GM10266 (cell line): Measurements from ENCODE around the gene SLC5A5.
"Not testable (repeated sequence)": the region's sequence is repeated elsewhere in the genome, so short reads cannot be mapped to it uniquely, and the experiment has no call there.

Experiments
- DNase-seq: peaks from one replicate; pipeline ENCODE4 v3.0.0; 2012; ENCODE audit errors: extremely low spot score
- TF ChIP-seq, protein P1 (sequence below): IDR thresholded peaks from 2 replicates; pipeline ENCODE4 v1.5.1; 2012; ENCODE audit warnings: mild to moderate bottlenecking, low read depth; ENCODE audit not compliant: control insufficient read depth, insufficient read depth; ENCODE audit errors: missing control alignments

SLC5A5 gene

GRCh38 chr19:17889609-17890214 lies 18.0 kb downstream of the SLC5A5 start:
- TF ChIP-seq, protein P1, sequence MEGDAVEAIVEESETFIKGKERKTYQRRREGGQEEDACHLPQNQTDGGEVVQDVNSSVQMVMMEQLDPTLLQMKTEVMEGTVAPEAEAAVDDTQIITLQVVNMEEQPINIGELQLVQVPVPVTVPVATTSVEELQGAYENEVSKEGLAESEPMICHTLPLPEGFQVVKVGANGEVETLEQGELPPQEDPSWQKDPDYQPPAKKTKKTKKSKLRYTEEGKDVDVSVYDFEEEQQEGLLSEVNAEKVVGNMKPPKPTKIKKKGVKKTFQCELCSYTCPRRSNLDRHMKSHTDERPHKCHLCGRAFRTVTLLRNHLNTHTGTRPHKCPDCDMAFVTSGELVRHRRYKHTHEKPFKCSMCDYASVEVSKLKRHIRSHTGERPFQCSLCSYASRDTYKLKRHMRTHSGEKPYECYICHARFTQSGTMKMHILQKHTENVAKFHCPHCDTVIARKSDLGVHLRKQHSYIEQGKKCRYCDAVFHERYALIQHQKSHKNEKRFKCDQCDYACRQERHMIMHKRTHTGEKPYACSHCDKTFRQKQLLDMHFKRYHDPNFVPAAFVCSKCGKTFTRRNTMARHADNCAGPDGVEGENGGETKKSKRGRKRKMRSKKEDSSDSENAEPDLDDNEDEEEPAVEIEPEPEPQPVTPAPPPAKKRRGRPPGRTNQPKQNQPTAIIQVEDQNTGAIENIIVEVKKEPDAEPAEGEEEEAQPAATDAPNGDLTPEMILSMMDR: no peak
- no peak for DNase-seq

DNA sequence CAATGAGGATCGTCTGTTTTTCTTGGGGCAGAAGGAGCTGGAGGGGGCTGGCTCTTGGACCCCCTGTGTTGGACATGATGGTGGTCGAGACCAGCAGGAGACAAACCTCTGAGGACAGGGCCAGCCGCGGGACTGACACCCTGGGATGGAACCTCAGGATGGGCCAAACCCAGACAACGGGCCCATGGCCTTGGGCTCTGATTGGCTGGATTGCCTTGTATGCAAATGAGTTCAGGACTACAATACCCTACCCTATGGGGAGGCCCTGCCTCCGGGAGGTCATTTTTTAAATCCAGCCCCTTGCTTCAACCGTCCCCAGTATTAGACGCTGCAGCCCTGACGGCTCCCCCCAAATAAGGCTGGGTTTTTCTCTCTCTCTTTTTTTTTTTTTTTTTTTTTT lies 22.0 kb downstream of the SLC5A5 start:
- DNase-seq: no peak
- TF ChIP-seq, protein P1: no peak

DNA sequence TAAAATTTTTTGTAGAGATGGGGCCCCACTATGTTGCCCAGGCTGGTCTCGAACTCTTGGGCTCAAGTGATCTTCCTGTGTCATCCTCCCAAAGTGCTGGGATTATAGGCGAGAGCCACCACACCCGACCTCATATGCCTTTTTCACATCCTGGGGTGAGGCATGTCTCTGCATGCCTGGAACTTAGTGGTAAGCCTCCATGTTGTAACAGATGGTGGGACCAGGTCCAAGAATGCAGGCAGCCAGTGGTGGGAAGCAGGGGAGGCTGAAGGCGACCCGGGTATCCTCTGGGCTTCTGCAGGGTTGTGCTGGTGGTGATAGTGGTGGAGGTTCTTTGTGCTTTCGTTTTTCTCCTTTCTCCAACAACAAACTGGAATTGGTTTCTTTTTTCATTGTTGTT lies 31.0 kb downstream of the SLC5A5 start:
- TF ChIP-seq, protein P1: no peak
- DNase-seq: no peak

DNA sequence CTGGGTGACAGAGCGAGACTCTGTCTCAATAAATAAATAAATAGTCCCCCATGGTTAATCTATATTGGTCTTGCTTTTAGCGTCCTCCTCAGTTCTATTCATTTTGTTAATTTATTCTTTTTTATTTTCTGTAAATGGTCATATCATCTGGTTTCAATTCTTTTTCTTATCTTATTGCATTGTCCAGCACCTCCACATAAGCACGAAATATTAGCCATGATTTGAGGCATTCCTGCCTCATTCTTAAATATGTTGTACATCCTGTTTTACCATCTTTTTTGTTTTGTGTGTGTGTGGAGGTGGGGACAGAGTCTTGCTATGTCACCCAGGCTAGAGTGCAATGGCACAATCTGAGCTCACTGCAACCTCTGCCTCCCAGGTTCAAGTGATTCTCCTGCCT lies 36.5 kb downstream of the SLC5A5 start:
- TF ChIP-seq, protein P1: no peak

GRCh38 chr19:17909003-17909732 lies 37.4 kb downstream of the SLC5A5 start:
- TF ChIP-seq, protein P1: no peak
- DNase-seq: no peak

More for the DNA sequence above, 36.5 kb downstream of the SLC5A5 start:
- no peak for DNase-seq

DNA sequence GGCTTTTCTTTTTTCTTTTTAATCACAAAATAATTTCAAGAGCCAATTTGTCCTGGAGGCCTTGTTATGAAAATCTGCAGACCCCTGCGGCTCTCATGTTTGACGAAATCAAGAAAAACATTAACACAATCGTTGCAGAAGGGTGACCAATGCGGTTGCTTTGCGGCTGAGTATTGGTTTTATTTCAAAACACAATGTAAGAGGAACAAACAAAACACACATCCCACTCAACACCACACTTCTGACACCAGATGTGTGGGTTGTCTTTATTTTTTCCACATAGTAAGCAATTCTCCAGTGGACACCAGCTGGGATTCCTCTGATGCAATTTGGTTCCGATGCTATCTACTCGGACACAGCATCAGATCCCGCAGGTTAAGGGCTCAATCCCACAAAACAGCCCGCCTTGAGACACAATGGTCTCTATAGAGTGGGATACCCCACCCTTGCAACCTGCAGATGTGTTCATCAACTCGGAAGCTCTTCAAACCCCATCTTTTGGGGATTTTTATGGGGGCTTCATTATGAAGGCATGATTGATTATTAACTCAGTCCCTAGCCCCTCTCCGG lies 39.1 kb downstream of the SLC5A5 start:
- no peak for DNase-seq
- TF ChIP-seq, protein P1: no peak

GRCh38 chr19:17915940-17916593 lies 44.3 kb downstream of the SLC5A5 start:
- TF ChIP-seq, protein P1: no peak
- DNase-seq: no peak

DNA sequence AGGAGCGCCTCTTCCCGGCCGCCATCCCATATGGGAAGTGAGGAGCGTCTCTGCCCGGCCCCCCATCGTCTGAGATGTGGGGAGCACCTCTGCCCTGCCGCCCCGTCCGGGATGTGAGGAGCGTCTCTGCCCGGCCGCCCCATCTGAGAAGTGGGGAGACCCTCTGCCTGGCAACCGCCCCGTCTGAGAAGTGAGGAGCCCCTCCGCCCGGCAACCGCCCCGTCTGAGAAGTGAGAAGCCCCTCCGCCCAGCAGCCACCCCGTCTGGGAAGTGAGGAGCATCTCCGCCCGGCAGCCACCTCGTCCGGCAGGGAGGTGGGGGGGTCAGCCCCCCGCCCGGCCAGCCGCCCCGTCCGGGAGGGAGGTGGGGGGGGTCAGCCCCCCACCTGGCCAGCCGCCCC lies 46.4 kb downstream of the SLC5A5 start:
- DNase-seq: not testable (repeated sequence)

- not testable (repeated sequence) for DNase-seq
Observed at GRCh38 chr19:17919122-17919521, 47.4 kb downstream of the SLC5A5 start.
